ENCODE measurements around the gene DYNC2I2. TPM values are rescaled to one million over a fixed set of nuclear protein-coding genes. Genes with fewer than 3 reads are reported as not detected.
A peak's percentile ranks its signal among the peaks of the same experiment; 100 is the strongest.

Gene DYNC2I2
- total and polyA plus RNA-seq, 2 experiments from 2014 or later, result 77.2 to 119 TPM

- H3K27me3 ChIP-seq, result no peaks in the 10 kb centered on the region
- H3K9me3 ChIP-seq (ENCODE audit: low read depth), result no peaks in the 10 kb centered on the region
- peaks cover 87% of the 10 kb centered on the region for H3K36me3 ChIP-seq
- no peak for TF ChIP-seq CTCF (IDR thresholded peaks at IDR 0.05; ENCODE audit: low read depth, low read length)
- no peak overlapping the region for H3K4me3 ChIP-seq
- peaks cover 13% of the 10 kb centered on the region for H3K4me1 ChIP-seq (ENCODE audit: low read depth)
- no peak for DNase-seq (ENCODE audit: low read depth in 1 of 2, low spot score in 1 of 2)
- H3K27ac ChIP-seq, result no peak overlapping the region
Measured at GRCh38 chr9:128610897-128611296, 45.8 kb downstream of the DYNC2I2 start.

DNA sequence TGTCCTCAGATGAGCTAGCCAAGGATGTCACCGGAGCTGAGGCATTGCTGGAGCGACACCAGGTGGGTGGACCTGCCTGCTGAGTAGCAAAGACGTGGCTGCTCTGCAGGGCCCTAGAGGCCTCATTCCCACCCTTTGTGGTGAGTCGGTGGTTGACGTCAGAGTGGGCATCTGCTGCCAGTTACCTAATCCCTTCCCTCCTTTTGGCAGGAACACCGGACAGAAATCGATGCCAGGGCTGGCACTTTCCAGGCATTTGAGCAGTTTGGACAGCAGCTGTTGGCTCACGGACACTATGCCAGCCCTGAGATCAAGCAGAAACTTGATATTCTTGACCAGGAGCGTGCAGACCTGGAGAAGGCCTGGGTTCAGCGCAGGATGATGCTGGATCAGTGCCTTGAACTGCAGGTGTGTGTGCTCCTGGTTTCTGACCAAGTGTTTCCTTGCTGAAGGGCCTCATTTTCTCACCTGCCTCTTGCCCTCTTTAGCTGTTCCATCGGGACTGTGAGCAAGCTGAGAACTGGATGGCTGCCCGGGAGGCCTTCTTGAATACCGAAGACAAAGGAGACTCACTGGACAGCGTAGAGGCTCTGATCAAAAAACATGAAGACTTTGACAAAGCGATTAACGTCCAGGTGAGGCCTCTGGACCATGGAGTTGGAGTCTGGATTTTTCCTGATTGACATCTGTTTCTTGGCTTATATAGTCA lies 48.9 kb downstream of the DYNC2I2 start:
- Histone ChIP-seq H3K4me1 (ENCODE audit: low read depth) (peaks cover 22% of the 10 kb centered on the region), H3K36me3 (peaks cover 79% of the 10 kb centered on the region), H3K27ac (no peak overlapping the region), H3K4me3 (no peak overlapping the region), H3K9me3 (ENCODE audit: low read depth) (no peaks in the 10 kb centered on the region), H3K27me3 (no peaks in the 10 kb centered on the region)
- DNase-seq (ENCODE audit: low read depth in 1 of 2, low spot score in 1 of 2), result no peak
- TF ChIP-seq CTCF (IDR thresholded peaks at IDR 0.05; ENCODE audit: low read depth, low read length), result no peak

DNA sequence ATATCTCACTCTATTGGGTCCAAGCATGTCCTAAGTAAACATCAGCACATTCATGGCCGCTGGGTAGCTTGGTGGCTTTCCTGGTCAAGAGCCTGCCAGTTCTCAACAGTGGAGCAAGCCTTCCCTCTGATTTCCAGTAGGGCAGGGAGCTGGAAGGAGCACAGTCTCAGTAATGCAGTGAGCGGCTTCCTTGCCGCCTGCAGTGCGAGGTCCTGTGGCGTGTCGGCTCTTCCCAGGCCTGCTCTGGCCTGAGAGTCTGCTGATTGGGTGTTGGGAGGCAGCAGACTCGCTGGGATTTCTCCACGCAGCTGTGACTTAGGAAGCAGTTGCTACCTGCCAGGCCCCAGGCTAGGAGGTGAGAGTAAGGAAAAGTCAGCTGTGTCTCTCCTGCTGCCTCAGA lies 53.0 kb downstream of the DYNC2I2 start:
- H3K36me3 ChIP-seq, result peaks cover 67% of the 10 kb centered on the region
- H3K4me3 ChIP-seq, result no peak overlapping the region
- H3K27ac ChIP-seq, result peak overlapping the region; percentile 81
- H3K27me3 ChIP-seq, result no peaks in the 10 kb centered on the region
- peak in 1 of 2 donors; percentile 48 for DNase-seq (ENCODE audit: low read depth in 1 of 2, low spot score in 1 of 2)
- no peaks in the 10 kb centered on the region for H3K9me3 ChIP-seq (ENCODE audit: low read depth)
- peaks cover 11% of the 10 kb centered on the region for H3K4me1 ChIP-seq (ENCODE audit: low read depth)
- TF ChIP-seq CTCF (IDR thresholded peaks at IDR 0.05; ENCODE audit: low read depth, low read length), result no peak

GRCh38 chr9:128600099-128600498 lies 56.5 kb downstream of the DYNC2I2 start:
- Histone ChIP-seq H3K4me3 (no peak overlapping the region), H3K27ac (no peak overlapping the region), H3K9me3 (ENCODE audit: low read depth) (no peaks in the 10 kb centered on the region), H3K27me3 (no peaks in the 10 kb centered on the region), H3K4me1 (ENCODE audit: low read depth) (peaks cover 11% of the 10 kb centered on the region), H3K36me3 (peaks cover 72% of the 10 kb centered on the region)
- no peak for DNase-seq (ENCODE audit: low read depth in 1 of 2, low spot score in 1 of 2)
- no peak for TF ChIP-seq CTCF (IDR thresholded peaks at IDR 0.05; ENCODE audit: low read depth, low read length)

DNA sequence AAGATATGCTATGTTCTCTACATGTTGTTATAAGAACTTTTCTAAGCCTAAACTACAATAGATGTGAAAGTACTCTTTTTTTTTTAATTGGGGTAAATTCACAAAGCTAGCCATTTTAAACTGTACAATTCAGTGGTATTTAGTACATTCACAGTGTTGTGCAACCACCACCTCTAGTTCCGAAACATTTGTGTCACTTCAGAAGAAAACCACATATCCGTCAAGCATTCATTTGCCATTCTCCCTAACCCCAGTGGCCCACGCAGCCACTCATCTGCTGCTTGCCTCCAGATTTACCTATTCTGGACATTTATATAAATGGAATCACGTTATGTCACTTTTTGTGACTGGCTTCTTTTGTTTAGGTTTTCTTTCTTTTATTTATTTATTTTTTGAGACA lies 61.2 kb downstream of the DYNC2I2 start:
- Histone ChIP-seq H3K27ac (no peak overlapping the region), H3K4me1 (ENCODE audit: low read depth) (no peaks in the 10 kb centered on the region), H3K27me3 (no peaks in the 10 kb centered on the region), H3K9me3 (ENCODE audit: low read depth) (no peaks in the 10 kb centered on the region), H3K4me3 (no peak overlapping the region), H3K36me3 (peaks cover 82% of the 10 kb centered on the region)
- no peak for TF ChIP-seq CTCF (IDR thresholded peaks at IDR 0.05; ENCODE audit: low read depth, low read length)
- DNase-seq (ENCODE audit: low read depth in 1 of 2, low spot score in 1 of 2), result no peak
